HG03520 (cell line): ENCODE data around the gene PTPRD.

Experiments used
- ATAC-seq: cut with Tn5 transposase; IDR thresholded peaks from one replicate; pipeline ENCODE4 v1.9.1; 2021; ENCODE audit warnings: mild to moderate bottlenecking, moderate library complexity; ENCODE audit not compliant: unreplicated experiment

Gene PTPRD

DNA sequence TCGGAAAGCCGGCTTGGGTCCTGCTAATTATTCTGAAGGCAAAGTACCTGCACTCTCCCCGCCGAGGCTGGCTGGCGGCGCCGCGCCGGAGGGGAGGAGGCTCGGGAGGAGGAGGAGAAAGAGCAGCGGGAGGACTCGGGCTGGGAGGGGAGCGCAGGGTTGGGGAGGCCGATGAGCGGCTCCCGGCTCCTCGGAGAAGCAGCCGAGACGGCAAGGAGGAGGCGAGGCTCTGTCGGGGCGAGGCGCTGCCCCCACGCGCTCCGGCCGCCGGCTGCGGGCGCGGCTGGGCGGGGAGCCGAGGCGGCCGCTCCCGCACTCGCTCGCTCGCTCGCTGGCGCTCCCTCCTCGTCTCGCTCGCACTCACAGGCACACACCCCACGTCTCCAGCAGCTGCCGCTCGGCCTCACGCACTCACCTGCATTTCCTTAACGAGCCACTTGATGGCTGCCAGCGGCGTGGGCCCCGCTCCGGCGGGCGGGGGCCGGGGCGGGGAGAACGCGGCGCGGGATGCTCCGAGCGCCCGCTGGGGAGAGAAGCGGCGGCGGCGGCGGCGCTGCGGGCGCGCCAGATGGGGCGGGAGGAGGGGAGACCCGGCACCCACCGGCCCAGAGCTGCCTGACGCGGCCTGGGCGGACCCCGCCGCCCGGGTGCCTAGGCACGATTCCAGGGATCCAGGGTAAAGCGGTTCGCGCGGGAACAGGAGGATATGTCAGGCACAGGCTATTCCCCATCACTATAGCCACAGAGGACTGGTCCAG lies at the start of gene PTPRD:
Gene PTPRD (minus strand): TSS at position 362 of the 758 bp plus-strand sequence.
- peak; percentile 96 for ATAC-seq

DNA sequence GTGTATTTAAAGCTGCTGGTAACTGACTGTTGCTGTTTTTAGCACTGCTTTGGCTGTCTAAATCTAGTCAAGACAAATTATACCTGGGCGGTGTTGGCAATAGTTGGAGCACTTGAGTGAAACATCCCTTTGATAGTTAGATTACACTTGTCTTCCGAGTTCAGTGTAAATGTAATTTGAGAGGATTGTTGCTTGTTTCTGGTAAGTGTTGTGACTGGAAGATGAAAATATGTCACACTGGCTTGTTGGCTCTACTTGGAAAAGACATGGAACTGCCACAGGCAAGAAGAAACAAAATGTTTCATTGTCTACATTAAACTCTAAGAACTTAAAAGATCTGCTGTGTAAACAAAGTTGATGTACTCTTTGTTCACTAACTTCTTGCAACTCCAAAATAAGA lies 49.2 kb upstream of the PTPRD start:
- no peak for ATAC-seq

DNA sequence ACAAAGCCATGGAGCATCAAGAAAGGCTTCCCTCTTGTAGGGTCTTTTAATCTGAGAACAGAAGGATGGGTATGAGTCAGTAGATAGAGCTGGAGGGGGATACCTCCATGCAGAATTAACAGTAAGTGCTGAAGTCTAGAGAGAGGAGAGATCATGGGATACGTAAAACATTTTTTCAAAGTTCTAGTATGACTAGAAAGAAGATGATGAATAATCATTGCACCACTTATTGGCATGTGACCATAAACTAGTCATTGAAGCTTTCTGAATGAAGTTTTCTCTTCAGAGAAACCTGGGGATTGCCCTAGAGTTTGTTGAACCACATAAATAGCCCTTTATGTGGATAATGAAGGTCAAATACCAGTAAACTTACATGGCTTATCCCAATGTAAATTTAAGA lies 48.6 kb upstream of the PTPRD start:
- ATAC-seq: no peak

DNA sequence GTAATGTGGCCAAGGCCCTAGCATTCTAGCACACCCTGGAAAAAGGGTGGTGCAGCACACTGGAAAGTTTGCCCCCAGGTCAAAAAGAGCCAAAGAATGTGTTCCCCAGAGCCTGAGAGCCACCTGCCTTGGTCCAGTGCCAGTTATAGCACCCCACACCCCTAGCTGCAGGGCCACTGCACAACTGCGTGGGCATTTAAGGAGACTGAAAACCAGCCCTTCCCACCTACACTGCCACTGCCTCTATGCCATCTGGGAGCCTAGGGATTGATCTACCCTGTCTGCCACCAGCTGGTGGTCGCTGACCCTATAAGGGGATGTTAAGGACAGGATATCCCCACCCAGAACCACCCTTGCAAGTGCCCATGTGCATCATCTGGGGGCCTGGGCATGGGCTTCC lies 38.2 kb upstream of the PTPRD start:
- ATAC-seq: no peak

DNA sequence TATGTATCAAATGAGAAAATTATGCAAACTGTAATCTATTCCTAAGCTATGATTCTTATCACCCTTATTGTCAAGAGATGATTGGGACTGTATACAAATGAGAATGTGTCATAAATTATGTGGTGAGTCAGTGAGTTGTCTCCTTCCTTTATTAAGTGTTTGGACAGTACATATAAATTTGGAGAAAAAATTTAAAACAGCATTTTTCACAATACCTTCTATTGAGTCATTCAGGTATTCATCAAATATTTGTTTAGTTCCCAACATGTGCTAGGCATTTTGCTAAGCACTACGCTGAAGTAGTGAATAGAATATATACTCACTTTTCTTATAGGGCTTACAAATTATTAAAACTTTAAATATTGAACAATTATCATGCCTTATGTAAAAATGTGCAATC lies 36.3 kb upstream of the PTPRD start:
- ATAC-seq: no peak

DNA sequence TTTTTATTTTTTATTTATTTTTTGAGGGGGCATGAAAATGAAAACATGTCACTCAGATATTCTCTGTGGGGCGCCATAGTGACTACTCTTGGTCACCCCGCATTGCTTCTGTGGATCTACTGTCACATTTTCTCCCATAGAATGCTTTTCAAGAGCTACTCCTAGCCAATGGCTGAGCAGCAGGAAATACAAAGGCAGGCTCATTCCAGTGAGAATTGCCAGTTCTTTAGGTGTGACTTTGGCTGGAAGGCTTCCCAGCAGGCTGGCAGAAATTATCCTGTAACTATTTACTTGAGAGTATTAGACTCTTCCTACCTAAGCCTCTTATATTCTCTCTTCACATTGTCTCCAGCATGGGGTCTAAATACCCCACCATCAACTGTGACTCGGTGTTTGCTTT lies 21.0 kb upstream of the PTPRD start:
- no peak for ATAC-seq

DNA sequence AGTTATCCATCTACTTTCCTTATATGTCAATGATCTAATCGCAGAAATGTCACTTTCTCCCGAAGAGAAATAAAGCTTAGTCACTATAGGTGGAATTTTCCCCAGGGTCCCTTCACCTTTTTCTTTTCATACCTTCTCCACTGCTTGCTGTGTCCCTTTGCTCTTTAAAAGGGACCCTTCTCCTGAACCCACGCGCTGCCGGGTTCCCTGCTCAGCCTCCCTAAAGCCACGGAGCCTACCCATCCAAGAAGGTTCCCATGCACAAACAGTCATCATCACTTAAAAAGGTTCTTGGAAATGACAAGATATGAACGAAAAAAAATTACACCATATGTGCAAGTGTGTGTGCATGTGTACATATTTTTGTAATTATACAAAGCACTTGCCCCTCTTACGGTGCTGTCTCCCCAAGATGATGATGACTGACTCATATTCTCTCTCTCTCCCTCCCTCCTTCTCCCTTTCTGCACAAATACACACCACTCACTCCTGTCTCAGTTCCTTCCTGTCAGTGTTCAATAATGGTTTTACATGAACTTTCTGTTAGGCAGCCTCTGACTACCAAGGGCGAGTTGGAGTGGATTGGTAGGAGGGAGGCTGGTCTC lies 1.5 kb upstream of the PTPRD start:
- no peak for ATAC-seq

DNA sequence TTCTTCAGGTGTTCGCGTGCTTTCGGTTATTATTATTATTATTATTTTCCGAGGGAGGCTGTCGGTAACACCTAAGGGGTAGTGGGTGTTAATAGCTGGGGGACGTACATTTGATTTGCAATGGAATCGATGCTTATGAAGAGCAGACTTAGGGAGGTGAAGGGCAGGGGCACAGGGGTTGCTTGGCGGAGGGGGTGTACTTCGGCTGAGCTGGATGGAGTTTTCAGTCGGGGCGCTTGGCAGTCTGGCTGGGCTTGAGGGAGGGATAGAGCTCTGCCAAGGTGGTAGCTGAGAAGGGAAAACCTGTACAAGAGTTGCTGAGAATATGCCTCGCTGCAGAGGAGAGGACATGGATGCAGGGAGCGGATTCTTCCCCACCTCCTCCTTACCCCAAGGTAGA lies 617 bp upstream of the PTPRD start:
- no peak for ATAC-seq

DNA sequence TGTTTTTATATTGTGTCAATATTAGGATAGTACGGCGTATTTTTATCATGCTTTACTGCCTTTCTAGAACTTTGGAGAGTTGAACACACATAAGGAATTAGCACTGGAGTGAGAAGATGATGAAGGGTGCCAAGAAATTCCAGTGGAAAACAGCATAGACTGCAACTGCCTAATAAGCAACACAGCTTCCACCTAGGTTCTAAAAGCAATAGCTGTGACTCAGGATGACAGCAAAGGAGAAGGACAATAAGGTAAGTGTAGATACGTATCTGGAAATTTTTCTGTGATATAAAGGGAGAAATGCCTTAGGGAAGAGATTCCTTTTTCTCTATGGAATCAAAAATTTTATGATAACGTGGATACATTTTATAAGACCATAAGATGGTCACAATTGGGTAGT lies 7.4 kb downstream of the PTPRD start:
- ATAC-seq: no peak

DNA sequence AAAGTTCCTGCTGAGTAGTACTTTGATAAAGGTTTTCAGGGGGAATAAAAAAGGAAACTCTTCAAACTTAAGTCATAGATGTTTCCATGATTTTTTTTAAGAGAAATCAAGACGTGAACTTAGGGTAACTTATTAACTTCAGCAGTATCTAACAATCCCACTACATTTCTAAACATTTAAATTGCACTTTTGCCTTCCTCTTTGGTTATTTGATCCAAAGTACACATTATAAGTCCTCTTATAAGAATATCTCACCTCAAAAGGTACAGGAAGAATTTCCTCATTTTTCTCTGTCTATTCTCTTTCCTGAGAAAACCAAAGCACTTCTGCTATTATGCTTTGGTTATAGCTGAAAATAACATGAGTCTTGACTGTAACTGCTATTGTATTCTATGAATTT lies 7.9 kb downstream of the PTPRD start:
- no peak for ATAC-seq

DNA sequence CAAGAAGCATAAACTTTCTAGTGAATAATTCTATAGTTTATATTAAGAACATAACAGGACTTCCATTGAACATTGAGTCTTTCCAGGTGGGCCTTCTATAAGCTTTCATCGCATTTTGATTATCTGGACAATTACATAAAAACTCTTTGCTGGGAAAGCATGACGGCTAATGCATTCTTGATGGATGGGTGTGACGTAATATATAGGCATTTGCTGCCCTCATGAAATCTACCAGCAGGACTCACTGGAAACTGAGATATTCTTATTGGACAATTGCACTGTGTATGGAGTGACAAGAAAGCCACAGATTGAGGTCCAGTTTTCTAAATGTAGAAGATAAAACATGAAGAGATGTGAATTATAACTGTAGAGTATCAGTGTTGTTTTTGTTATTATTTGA lies 15.0 kb downstream of the PTPRD start:
- no peak for ATAC-seq

DNA sequence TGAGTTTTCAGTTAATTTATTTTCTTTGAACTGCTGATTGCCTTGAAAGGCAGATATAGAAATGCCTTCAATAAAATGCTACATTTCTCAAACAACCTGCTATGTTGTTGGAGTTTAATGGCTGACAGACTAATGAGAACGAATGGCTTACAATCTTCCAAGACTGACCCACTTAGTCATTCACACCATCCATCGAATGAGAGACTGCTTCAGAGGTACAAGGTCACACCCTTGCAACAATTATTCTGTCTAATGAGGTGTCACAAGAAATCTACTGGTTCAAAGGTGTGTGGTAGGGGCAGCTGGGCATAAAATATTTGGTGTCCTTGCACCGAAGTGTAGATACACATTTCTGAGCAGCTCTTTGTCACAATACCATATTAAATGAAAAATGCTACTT lies 18.3 kb downstream of the PTPRD start:
- no peak for ATAC-seq

DNA sequence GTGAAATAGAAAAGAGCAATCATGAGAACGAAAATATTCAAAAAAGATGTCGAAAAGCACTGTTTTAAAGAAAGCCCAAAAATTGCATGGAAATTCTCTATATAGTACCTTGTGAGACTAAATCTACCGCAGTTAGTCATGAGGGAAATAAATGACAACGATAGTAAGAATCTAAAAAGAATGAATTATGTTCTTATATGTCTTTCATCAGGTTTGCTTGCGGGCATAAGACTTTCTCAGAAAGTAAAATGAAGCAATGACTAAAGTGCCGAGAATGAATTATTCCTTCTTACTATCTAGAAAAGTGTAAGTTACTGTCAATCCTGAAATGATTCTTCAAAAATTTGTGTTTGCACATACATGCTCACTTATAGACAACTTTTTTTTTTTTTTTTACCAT lies 26.4 kb downstream of the PTPRD start:
- ATAC-seq: no peak

DNA sequence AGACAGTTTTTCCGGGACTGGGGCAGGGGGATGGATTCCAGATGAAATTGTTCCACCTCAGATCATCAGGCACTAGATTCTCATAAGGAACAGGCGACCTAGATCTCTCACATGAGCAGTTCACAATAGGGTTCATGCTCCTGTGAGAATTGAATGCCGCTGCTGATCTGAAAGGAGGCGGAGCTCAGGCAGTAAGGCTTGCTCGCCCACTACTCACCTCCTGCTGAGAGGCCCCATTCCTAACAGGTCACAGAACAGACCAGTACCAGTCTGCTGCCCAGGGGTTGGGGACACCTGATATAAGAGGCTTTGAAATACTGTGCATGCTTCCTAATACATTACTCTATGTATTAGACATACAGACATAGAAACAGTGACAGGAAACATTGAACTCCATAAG lies 41.1 kb downstream of the PTPRD start:
- ATAC-seq: no peak

DNA sequence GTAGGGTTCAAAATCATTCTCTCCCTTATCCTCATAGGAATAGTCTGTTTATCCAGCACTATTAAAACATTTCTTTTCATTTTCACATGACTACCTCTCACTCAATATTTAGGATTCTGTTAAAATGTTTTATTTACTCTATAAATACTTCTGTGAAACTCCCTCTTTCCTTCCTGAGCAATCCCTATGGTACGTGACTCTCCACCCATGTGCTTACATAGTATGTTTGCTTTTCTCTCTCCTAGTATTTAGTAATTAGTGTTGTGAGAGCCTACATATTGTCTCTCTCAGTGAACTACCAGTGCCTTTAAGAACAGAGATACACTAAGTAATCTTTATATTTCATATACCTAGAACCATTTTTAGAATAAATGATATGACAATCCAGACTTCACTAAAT lies 46.0 kb downstream of the PTPRD start:
- ATAC-seq: no peak

DNA sequence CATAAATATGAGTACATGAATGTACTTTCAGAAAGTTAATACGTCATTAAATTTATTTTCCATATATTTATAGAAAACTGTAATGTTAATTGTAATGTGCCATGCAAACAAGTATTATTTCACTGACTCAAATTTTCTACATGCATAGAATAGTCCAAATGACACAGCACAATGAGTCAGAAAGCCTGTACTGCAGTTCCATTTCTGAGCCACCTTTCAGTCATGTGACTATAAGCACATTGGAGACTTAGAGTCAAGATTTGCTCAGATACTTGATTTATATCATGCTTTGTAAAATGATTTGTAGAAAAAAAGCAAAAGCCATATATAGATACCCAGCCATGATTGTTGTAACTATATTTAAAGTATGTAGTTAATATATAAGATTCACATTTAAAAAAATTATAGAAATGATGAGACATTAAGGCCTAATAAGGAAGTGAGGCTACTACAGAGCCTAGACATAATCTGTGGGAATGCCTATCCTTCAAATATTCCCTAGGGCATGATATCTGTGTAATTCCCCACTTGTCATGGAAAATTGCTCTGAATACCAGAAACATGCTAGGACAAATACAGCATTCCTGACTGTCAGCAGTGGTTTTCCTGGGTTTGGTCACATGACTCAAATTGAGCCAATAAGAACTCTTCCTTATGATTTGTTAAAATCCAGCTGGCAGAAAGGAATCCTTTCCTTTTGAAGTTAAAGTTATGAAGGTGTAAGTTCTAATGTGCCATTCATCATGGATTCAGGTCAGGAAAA lies 50.0 kb downstream of the PTPRD start:
- no peak for ATAC-seq

DNA sequence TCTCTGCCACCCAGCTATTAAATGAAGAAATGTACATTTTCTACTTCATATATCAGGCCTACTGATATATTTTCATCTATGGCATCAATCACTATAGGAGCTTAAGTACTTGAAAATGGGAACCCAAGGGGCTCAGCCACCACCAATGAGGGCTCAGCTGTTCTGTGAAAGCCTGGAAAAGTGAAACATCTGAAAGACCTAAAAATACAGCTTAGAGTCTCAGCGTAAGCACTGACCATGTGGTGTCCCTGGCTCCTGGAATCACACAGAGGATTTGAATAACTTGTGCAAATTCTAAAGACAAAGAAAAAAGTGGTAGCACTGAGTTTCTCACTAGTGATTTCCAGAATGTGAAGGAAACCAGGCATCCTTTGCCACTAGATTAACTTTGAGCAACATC lies 64.5 kb downstream of the PTPRD start:
- ATAC-seq: no peak

DNA sequence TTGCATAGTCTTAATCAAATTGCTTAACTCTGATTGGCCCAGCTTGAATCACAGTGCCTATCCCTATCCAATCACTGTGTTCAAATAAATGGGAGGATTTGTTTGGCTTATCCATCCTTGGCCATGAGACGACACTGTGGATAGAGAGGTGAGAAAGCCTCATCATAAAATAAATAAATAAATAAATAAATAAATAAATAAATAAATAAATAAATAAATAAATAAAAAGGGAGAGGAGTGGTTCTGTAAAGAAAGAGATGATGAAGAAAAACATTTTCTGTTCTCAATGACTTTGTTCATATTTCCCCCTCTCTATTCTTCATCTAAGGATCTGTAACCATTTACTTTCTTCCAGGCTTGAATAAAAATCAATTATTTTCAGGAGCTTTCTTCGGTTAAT lies 74.7 kb downstream of the PTPRD start:
- no peak for ATAC-seq

DNA sequence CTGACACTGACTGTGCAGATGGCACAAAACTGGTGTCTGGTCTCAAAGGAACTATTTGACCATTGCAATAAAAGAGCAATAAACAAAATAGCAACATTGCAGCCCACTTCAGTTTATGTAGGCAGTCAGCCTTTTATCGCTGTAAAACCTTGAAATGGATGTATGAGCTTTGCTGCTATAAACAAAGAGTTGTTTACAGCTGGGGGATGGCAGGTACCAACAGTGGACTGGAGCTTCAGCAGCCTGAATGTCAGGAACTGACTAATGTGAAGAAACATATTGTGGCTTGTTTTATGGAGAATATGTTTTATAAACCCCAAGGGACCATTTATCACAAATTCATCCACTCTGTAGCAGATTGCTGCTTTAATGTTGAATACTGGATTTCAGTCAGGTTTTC lies 78.0 kb downstream of the PTPRD start:
- no peak for ATAC-seq

DNA sequence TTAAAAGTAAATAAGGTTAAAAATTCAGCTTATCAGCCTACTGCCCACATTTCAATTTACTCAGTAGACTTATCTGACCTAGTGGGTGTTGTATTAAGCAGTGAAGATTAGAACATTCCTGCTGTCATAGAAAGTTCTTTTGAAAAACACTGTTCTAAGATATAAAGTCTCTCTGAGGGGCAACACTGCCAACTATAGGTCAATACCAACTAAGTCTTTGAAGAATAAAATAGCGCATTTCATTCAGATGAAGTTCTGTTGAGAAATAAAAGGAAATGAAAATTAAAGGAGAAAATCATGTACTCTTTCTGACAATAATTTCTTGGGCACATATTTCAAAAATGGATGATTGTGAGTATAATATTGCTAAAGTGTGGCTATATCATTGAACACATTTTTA lies 86.8 kb downstream of the PTPRD start:
- ATAC-seq: no peak

DNA sequence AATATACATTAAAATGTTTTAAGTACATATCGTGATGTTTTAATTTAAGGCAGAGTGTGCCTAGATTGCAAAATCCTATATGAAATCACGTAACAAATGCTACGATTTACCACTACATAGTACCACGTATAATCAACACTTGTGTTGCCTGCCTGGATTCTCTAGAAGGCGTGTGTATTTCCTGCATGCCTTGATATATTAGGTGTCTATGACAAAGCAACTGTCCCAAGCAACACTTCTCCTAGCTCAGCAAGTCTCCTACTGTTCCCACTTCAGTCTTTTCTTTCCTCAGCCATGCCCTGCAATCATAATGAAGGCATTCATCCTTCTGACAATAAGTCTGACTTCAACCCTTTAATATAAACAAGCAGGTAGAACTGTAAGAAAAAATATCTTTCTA lies 89.6 kb downstream of the PTPRD start:
- no peak for ATAC-seq

DNA sequence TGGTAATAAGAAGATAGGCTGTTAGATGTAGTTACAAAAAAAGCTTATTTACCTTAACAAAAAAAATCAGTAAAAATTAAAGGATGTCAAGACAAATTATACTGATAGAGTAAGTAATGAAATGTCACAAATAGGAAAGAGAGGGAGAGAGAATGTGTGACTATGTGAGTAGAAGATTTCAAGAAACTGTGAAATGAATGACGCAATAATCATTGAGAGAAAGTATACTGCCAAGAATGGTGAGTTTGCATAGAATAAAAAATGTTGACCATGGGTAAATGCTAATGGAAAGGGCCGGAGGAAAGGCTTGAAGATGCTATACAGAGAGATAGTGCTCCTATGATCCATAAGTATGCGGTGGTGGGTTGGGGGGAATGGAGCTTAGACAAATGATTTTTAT lies 100.7 kb downstream of the PTPRD start:
- no peak for ATAC-seq
